ENCODE data around the gene BANK1.

BANK1 gene

DNA sequence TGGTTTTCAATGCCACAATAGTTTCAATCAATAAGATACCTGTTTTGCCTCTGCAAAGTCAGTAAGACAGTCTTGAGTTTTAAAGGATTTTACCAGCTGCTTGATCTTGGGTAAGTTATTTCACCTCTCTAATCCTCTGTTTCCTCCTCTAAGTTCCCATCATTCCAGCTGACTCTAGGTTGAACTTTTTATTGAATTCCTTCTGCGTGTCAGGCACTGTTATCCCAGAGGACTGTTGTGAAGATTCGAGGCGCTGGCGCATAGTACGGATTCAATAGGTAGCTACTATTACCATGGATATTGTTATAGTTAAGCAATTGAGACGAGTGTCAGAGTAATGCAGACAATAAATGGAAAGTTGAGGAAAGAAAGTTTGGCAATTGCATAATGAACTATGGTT is 179.4 kb downstream of the BANK1 start:
- Histone ChIP-seq H3K4me3 (ENCODE audit: low read depth, low read length) (no peak overlapping the region), H3K27me3 (no peaks in the 10 kb centered on the region), H3K9me3 (no peaks in the 10 kb centered on the region), H3K4me1 (no peaks in the 10 kb centered on the region; the same call in 1 of the 2 replicates), H3K36me3 (no peaks in the 10 kb centered on the region)
- DNase-seq: no peak
- TF ChIP-seq, protein P1, sequence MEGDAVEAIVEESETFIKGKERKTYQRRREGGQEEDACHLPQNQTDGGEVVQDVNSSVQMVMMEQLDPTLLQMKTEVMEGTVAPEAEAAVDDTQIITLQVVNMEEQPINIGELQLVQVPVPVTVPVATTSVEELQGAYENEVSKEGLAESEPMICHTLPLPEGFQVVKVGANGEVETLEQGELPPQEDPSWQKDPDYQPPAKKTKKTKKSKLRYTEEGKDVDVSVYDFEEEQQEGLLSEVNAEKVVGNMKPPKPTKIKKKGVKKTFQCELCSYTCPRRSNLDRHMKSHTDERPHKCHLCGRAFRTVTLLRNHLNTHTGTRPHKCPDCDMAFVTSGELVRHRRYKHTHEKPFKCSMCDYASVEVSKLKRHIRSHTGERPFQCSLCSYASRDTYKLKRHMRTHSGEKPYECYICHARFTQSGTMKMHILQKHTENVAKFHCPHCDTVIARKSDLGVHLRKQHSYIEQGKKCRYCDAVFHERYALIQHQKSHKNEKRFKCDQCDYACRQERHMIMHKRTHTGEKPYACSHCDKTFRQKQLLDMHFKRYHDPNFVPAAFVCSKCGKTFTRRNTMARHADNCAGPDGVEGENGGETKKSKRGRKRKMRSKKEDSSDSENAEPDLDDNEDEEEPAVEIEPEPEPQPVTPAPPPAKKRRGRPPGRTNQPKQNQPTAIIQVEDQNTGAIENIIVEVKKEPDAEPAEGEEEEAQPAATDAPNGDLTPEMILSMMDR (IDR thresholded peaks at IDR 0.05; ENCODE audit: low read depth, low read length): no peak

DNA sequence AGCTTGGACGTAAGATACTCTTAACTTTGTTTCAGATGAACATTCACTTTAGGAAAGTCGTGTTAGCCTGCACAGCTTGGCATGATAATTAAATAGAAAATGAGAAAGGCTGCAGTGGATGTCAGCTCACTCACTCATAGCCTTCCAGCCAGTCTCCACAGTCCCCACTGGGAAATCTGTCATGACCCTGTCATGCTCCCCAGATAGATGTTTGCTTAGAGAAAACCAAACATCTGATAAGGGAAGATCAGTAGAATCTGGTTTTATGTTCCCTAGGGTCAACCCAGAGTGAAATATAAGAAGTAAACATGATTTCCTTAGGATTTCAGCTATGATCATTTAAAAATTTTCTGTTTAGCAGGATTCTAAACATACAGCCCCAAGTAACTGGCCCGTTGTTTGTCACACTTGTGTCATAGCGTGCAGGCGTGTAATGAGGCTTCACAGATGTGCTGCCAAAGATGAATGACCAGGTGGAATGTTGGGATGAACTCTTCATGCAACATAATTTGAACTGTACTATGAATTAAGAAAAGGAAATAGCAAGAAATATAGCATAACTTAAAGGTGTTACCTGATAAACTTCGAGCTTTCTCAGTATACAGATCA is 180.1 kb downstream of the BANK1 start:
- Histone ChIP-seq H3K4me1 (no peaks in the 10 kb centered on the region; the same call in 1 of the 2 replicates), H3K9me3 (no peaks in the 10 kb centered on the region), H3K4me3 (ENCODE audit: low read depth, low read length) (no peak overlapping the region), H3K36me3 (no peaks in the 10 kb centered on the region), H3K27me3 (no peaks in the 10 kb centered on the region)
- DNase-seq: no peak
- TF ChIP-seq, protein P1 (IDR thresholded peaks at IDR 0.05; ENCODE audit: low read depth, low read length): no peak

DNA sequence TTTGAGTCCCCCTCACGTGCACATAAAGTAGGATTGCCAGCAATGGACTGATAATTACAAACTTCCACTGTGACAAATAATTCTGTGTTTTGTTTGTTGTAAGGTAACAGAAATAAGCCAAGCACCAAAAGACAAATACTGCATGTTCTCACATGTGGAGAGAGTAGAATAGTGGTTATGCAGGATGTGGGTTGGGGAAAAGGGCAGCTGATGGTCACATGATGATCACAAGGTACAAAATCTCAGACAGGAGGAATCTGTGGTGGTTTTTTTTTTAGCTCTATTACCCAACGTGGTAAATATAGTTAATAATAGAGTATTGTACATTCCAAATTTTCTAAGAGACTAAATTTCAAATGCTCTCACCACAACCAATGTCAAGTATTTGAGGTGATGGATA is 182.3 kb downstream of the BANK1 start:
- no peaks in the 10 kb centered on the region for H3K27me3 ChIP-seq
- no peaks in the 10 kb centered on the region; the same call in none of the 2 replicates for H3K4me1 ChIP-seq
- no peak overlapping the region for H3K4me3 ChIP-seq (ENCODE audit: low read depth, low read length)
- TF ChIP-seq, protein P1 (IDR thresholded peaks at IDR 0.05; ENCODE audit: low read depth, low read length): no peak
- no peaks in the 10 kb centered on the region for H3K9me3 ChIP-seq
- no peaks in the 10 kb centered on the region for H3K36me3 ChIP-seq
- DNase-seq: no peak

DNA sequence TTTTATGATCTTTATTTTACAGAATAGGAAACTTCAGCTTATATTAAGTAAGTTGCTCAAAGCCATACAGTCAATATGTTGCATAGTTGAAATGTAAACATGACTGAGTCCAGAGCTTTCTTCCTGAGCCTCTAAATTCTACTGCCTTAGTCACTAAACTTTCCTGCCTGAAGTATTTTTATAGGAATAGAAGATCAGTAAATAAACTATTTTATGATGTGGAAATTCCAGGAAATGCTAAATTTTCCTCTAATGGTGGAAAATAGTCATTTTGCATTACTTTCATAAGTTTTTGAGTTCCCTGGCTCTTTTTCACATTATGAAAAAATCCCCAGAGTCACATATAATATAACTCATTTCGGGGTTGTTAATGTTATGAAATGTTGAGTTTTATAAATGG is 182.8 kb downstream of the BANK1 start:
- H3K4me1 ChIP-seq: no peaks in the 10 kb centered on the region; the same call in none of the 2 replicates
- no peaks in the 10 kb centered on the region for H3K27me3 ChIP-seq
- H3K36me3 ChIP-seq: no peaks in the 10 kb centered on the region
- no peak for DNase-seq
- TF ChIP-seq, protein P1 (IDR thresholded peaks at IDR 0.05; ENCODE audit: low read depth, low read length): no peak
- no peaks in the 10 kb centered on the region for H3K9me3 ChIP-seq
- no peak overlapping the region for H3K4me3 ChIP-seq (ENCODE audit: low read depth, low read length)

DNA sequence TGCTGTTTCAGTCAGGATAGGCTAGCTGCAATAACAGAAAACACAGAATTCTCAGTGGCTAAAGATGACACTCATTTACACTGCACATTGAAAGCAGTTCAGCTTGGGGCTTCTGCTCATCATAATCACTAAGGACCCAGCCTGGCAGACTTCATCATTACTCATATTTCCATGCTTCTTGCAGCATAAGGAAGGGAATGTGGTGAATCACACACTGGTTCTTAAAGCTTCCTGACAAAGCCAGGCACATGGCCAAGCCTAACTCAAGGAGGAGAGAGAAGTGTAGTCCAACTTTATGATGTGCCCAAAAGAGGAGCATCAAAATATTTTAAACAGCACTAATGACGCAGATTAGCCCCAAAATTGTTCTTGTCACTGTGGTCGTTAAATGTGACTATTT is 186.5 kb downstream of the BANK1 start:
- TF ChIP-seq, protein P1 (IDR thresholded peaks at IDR 0.05; ENCODE audit: low read depth, low read length): no peak
- Histone ChIP-seq H3K36me3 (no peaks in the 10 kb centered on the region), H3K27me3 (no peaks in the 10 kb centered on the region), H3K4me1 (no peaks in the 10 kb centered on the region; the same call in 1 of the 2 replicates), H3K9me3 (no peaks in the 10 kb centered on the region), H3K4me3 (ENCODE audit: low read depth, low read length) (no peak overlapping the region)
- DNase-seq: no peak

DNA sequence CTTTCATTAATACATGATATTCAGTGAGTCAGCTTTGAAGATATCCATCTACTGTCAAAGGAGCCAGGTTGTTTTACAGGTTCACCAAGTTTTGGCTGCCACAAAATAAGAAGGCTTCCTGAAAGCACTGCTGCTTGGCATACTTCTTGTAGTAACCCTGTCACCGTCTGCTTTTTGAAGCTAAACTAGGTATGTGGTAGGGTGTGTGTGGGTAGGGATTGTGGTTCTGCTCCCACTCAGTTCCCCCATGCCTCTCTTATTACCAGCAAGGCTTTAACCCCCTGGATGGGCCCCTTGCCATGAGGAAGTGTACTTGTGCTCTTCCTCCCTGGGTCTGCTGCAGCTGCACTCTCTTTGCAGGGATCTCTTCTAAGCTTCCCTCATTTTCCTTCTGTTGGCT is 191.2 kb downstream of the BANK1 start:
- no peak overlapping the region for H3K4me3 ChIP-seq (ENCODE audit: low read depth, low read length)
- no peak for DNase-seq
- H3K4me1 ChIP-seq: no peaks in the 10 kb centered on the region; the same call in 1 of the 2 replicates
- H3K9me3 ChIP-seq: no peaks in the 10 kb centered on the region
- TF ChIP-seq, protein P1 (IDR thresholded peaks at IDR 0.05; ENCODE audit: low read depth, low read length): no peak
- no peaks in the 10 kb centered on the region for H3K36me3 ChIP-seq
- no peaks in the 10 kb centered on the region for H3K27me3 ChIP-seq
